DMS 273 treated with DMSO at 0.1 percent for 48 hours (cell line): ENCODE data around the gene CCDC198.

ENCODE experiments used
- DNase-seq: peaks from one replicate; lab custom pipeline; 2025; lab: John Stamatoyannopoulos, UW

CCDC198 gene

DNA sequence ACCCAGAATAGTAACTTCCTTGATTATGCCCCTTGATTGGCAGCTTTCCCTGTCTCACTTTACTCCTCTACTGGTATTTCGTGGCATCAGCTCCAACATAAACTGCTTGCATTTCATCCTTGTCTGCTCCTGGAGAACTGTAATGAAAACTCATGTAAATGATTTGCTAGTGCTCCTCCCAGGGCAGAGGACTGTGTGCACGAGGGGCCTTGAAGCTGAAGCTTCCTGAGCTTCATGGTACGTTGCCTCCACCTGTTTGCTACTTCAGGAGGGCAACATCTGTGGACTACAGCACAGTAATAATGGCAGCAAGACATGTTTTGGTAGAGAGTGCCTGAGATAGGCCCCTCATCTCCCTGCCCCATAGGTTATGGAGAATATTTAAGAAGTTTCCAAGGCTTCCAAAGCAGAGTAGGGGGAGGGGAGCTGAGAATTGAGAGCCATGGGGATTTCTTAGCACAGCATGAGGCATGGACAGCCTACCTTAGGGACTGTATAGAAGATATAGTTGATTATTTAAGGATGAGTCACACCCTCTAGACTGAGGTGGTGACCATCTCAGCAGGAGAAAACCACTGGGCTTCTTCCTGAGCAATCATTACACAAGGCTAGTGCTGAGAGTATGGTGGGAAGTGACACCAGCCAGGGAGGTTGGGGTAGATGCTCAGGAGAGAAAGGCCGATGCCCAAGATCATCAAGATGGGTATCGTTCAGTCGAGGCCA is 29.5 kb downstream of the CCDC198 start:
- DNase-seq = no peak

DNA sequence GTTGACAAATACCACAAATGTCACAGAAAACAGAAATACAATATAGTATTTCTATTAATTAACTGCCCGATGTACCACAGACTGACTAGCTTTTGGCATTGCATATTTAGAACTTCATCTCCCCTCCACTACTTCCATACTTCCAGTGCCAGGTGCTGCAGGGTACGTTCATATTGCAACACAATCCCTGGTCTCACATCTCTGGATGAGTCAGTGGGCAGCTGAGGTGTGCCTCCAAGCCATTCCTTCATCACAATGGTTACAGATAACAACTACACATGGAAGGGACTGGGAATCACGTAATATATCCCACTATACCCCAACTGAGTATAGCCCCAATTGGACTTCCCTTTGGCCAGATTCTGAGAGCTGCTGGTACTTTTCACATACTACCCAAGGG is 31.1 kb downstream of the CCDC198 start:
- DNase-seq = no peak

DNA sequence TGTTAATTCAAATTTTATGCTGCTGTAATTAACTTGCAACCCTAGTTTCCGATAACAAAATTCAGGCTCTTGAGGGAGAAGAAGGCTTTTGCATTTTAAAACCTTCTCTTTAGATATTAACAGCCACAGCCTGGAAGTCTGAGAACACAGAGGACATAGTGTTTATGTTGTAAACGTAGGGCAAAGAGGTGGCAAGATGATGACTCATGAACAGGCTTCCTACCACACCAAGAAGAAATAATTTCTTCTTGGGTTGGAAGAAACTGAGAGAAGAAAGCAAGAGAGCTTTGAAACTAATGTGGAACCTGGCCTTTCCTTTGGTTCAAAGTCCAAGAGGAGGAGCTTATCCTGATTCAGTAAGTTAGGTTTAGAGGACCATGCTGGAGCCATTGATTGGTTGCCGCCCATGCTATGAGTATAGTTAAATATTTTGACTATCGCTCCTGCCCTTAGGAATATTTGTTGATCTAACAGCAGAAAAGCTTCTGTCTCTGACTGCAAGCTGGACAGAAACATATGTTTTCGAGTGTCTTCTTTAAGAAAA is 31.8 kb downstream of the CCDC198 start:
- DNase-seq = no peak

DNA sequence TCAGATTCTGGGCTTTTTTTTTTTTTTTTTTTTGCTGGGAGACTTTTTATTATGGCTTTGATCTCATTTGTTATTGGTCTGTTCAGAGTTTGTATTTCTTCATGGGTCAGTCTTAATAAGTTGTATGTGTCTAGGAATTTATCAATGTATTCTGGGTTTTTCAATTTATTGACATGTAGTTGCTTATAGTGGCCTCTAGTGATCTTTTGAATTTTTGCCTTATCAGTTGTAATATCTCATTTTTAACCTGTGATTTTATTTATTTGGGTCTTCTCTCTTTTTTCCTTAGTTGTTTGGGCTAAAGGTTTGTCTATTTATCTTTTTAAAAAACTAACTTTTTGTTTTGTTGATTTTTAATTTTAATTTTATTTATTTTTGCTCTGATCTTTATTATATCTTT is 57.7 kb downstream of the CCDC198 start:
- DNase-seq = no peak

DNA sequence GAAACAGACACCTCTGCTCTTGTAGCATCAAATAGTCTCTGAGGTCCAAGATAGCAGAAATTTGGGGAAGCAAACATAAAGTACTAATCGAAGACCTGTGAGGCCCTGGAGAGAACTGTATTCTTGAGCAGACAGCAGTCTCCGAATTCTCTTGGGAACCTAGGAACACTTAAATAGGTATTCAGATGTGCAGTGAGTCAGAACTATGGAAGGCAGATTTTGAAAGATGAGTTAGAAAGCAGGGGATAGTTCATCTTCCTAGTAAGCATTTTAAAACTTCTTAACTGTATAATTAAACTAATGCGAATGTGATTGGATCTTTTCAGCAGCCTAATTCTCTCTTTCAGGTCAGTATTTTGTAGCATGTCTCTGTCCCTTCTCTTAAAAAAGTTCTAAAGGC is 72.7 kb downstream of the CCDC198 start:
- no peak for DNase-seq

DNA sequence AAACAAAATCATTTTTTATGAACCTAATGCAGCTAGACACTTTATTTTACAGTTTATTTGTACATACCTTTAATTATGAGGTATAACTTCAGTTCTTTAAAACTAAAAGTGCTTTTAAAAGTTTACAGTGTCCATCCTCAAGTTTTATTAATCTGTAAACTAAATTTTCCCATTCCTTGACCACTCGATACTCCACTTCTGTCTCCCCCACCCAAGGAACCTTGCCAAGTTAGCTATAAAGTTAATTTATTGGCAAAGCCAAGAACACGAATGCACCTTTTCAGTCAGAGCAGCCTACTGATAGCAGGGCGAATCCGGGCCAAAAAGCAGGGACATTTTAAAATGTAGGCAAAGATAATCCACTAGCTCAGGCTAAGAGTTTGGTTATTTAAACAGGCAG is 73.6 kb downstream of the CCDC198 start:
- no peak for DNase-seq
